GM19023 (cell line): ENCODE measurements around the gene SARS1.
"Not testable (repeated sequence)": the region's sequence is repeated elsewhere in the genome, so short reads cannot be mapped to it uniquely, and the experiment has no call there.

Source experiments
- ATAC-seq: cut with Tn5 transposase; IDR thresholded peaks from one replicate; pipeline ENCODE4 v1.9.1; 2021; ENCODE audit warnings: mild to moderate bottlenecking, moderate library complexity; ENCODE audit not compliant: unreplicated experiment

The SARS1 gene, protein sequence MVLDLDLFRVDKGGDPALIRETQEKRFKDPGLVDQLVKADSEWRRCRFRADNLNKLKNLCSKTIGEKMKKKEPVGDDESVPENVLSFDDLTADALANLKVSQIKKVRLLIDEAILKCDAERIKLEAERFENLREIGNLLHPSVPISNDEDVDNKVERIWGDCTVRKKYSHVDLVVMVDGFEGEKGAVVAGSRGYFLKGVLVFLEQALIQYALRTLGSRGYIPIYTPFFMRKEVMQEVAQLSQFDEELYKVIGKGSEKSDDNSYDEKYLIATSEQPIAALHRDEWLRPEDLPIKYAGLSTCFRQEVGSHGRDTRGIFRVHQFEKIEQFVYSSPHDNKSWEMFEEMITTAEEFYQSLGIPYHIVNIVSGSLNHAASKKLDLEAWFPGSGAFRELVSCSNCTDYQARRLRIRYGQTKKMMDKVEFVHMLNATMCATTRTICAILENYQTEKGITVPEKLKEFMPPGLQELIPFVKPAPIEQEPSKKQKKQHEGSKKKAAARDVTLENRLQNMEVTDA

GRCh38 chr1:109213824-109214693 lies at the start of gene SARS1:
TSS of gene SARS1 (plus strand) at chr1:109213918. CDS start at chr1:109213993, 75 bp downstream.
- peak; percentile 83 for ATAC-seq

GRCh38 chr1:109164538-109164937 lies 49.2 kb upstream of the SARS1 start:
- no peak for ATAC-seq

GRCh38 chr1:109167001-109167506 lies 46.7 kb upstream of the SARS1 start:
- no peak for ATAC-seq

GRCh38 chr1:109170035-109170764 lies 43.5 kb upstream of the SARS1 start:
- no peak for ATAC-seq

DNA sequence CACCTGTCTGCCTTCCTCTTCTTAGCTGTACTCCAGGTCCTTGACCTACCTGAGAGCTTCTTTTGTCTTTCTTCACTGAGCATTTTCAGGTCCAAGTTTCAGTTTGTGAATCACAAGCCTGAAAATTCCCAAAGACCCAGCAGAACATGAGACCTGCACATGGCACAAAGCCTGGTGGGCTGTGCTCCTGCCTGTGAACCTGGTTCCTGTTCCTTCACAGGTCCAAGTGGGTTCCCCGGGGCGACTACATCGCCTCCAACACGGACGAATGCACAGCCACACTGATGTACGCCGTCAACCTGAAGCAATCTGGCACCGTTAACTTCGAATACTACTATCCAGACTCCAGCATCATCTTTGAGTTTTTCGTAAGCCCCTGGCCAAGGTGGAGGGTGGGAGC lies 42.1 kb upstream of the SARS1 start:
- no peak for ATAC-seq

DNA sequence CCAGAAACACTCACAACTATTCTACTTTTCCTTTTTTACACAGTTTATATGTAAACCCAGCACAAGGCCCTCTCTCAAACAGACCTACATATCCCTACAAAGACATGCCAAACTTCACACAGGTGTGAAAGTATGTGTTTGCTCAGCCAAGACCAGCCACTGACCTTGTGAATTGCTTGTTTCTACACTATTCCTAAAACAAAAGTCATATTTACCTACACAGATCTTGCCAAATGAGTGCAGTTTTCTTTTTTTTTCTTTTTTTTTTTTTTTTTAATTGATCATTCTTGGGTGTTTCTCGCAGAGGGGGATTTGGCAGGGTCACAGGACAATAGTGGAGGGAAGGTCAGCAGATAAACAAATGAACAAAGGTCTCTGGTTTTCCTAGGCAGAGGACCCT lies 37.4 kb upstream of the SARS1 start:
- not testable (repeated sequence) for ATAC-seq

GRCh38 chr1:109180715-109181084 lies 33.0 kb upstream of the SARS1 start:
- ATAC-seq = not testable (repeated sequence)

DNA sequence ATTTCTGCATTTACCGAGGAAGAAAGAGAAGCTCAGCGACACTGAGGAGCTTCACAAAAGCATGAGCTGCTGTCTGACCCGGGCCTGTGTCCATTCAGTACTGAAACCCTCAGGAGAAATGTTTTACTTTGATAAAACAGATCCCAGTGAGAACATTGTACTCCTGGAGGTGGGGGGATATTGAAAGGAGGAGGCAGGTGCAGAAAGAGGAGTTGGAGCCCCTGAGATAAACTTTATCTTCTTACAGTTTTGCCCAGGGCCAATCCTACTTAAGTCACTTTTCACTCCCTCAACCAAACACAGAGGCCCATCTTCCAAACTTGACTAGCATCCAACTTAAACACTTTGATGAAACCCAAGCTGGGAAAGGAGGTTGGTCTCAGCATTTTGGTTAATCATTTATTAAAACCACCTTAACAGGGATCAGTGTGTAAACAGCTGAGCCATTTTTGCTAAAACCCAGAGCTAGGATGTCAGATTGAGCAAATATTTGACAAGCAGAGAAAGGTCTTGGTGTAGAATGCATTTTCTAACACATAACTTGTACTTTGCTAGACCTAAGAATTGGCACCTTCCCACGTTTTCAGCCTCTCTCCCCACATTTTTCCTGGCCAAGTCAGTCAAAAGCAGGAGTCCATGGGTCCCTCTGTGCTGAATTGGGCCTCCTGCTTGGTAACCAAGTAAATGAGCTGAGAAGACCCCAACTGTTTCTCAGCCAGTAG lies 32.5 kb upstream of the SARS1 start:
- no peak for ATAC-seq

GRCh38 chr1:109181807-109182163 lies 31.9 kb upstream of the SARS1 start:
- ATAC-seq = no peak

DNA sequence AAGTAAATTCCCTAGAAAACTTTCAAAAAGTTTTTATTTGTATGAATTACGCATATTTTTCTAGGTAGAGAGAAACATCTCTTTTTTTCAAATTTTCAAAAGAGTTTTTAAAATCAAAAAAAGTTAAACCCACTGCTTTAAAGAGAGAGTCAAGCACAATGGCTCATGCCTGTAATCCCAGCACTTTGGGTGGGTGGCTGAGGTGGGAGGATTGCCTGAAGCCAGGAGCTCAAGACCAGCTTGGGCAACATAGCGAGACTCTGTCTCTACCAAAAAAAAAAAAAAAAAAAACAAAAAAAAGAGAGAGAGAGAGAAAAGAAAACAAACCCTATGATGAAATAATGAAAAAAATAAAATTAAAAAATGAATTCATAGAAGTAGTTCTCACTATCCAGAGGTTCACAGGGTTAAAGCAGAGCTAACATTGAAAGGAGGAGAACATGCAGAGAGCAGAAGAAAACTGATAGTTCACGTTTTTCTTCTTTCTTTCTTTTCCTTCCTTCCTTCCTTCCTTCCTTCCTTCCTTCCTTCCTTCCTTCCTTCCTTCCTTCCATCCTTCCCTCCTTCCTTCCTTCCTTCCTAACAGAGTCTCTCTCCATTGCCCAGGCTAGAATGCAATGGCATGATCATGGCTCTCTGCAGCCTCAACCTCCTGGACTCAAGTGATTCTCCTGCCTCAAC lies 30.5 kb upstream of the SARS1 start:
- ATAC-seq = no peak

DNA sequence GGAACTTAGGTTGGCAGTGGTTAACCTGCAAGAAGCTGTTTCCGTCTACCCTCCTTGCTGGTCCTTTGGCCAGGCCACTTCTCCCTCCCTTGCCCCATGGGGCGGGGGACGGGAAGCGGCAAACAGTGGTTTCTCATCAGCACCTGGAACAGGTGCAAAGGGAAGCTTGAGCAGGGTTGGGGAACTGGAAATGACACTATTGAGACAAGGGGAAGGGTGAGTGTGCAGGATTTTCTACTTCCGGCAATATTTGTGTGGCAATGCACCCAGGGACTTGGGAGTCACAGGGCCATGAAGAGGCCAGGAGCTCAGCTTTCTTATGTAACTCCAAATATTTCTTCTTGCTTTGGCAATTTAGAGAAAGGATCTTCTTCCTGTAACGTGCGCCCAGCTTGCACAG lies 29.0 kb upstream of the SARS1 start:
- no peak for ATAC-seq

DNA sequence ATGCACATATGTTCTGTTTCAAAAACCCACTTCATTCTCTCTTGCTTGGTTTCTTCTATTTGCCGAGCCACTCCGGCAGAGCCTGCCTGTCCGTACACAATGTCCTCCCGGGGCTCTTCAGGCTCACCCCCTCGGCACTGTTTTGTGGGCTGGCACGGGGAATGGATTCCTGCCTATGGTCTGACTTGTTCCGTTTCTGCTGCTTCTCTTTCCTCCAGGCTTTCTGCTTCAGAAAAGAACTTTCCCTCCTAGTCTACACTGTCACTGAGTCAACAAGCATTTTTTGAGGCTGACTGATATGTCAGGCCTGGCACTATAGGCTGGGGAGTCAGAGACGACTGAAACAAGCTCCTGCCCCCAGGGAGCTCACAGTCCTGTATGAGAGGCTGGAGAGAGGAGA lies 28.4 kb upstream of the SARS1 start:
- ATAC-seq = no peak

- ATAC-seq = no peak
Observed at GRCh38 chr1:109185990-109186732, 27.6 kb upstream of the SARS1 start.

DNA sequence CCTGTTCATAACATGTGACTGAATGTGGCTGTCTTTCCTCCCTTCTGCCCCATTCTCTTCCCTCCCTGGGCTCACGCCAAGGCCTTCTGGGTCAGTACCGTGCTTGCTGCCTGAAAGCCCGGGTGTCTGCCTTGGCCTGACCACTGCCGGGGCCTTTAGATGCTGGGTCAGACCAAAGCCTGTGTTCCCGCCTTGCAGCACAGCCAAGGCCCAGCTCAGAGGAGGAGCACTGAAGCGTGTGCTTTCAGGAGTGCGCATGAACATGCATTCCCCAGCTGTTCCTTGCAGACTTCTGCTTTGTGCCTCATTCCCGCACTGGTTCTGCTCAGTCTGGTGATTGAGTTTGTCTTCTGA lies 27.0 kb upstream of the SARS1 start:
- no peak for ATAC-seq

GRCh38 chr1:109187127-109187526 lies 26.6 kb upstream of the SARS1 start:
- no peak for ATAC-seq

DNA sequence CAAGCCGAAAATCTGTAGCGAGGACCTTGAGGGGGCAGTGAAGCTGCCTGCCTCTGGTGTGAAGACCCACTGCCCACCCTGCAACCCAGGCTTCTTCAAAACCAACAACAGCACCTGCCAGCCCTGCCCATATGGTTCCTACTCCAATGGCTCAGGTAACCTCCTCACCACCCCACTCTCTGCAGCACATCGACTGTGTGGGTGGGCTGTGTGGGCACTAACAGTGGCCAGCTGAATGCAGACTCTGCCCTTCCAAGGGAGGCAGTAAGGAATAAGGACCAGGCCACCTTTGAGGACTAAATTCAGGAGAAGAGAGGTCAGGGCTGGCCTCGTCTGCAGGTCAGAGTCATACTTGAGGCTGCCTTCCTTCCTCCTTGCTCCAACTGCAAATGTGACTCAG lies 25.5 kb upstream of the SARS1 start:
- no peak for ATAC-seq

- ATAC-seq = no peak
Observed at GRCh38 chr1:109188781-109189180, 24.9 kb upstream of the SARS1 start.

- ATAC-seq = no peak
Observed at GRCh38 chr1:109190189-109190588, 23.5 kb upstream of the SARS1 start.

DNA sequence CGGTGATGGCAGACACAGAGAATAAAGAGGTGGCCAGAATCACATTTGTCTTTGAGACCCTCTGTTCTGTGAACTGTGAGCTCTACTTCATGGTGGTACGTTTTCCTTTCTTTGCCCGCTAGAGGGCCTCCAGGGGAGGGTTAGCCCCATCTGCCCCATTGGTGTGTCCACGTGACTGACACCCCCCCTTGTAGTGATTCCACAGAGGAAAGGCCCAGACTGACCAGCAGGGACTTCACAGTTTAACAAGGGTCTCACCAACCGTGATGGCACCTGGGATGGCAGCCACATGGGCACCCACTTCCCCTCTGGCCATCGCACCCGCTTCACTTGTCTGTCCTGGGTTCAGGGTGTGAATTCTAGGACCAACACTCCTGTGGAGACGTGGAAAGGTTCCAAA lies 22.3 kb upstream of the SARS1 start:
- no peak for ATAC-seq
